ENCODE measurements around the gene IP6K3.

DNA sequence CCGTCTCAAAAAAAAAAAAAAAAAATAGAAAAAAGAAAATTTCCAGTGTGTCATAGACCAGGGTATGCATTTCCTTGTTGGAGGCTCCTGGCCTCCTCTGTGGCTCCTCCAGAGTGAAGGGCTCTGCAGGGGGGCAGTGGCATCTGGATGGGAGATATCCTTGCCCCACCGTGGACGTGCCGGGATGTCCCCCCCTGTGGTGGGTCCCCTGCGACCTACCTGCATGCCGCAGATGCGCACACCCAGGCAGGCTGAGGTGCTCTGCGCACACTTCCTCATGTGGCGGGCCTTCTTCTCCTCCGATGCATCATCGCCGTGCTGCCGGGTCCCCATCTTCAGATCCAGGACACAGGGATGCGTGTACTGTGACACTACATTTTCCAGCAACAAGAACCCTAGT is 21.5 kb downstream of the IP6K3 start:
- TF ChIP-seq, protein P1, sequence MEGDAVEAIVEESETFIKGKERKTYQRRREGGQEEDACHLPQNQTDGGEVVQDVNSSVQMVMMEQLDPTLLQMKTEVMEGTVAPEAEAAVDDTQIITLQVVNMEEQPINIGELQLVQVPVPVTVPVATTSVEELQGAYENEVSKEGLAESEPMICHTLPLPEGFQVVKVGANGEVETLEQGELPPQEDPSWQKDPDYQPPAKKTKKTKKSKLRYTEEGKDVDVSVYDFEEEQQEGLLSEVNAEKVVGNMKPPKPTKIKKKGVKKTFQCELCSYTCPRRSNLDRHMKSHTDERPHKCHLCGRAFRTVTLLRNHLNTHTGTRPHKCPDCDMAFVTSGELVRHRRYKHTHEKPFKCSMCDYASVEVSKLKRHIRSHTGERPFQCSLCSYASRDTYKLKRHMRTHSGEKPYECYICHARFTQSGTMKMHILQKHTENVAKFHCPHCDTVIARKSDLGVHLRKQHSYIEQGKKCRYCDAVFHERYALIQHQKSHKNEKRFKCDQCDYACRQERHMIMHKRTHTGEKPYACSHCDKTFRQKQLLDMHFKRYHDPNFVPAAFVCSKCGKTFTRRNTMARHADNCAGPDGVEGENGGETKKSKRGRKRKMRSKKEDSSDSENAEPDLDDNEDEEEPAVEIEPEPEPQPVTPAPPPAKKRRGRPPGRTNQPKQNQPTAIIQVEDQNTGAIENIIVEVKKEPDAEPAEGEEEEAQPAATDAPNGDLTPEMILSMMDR (IDR thresholded peaks at IDR 0.05; ENCODE audit: low read depth, low read length): no peak
- no peak for TF ChIP-seq EZH2phosphoT487 (IDR thresholded peaks at IDR 0.05; ENCODE audit: low read depth)

Measured in OCI-LY3 (cell line).